Measurements from ENCODE around the gene DNAJB14.

DNAJB14 gene

DNA sequence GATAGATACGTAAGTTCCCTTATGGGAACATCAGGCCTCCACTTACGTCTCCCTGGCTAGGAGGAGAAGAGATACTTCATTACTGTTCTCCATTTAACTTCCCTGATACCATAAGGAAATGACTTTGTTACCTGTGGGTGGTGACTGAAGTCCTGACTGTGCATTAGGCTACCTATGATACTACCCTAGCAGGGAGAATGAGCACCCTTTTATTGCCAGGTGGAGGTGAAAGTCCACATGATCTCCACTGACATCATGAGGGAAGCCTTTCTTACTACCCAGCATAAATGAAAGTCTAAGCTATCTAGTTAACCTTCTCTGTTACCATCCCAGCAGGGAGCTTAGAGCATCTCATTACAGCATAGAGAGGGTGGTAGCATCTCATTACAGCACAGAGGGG lies 27.8 kb downstream of the DNAJB14 start:
- H3K36me3 ChIP-seq (ENCODE audit: insufficient read depth, low read length): peaks cover 29% of the 10 kb centered on the region
- no peaks in the 10 kb centered on the region for H3K4me1 ChIP-seq (ENCODE audit: insufficient read depth, low read length)

DNA sequence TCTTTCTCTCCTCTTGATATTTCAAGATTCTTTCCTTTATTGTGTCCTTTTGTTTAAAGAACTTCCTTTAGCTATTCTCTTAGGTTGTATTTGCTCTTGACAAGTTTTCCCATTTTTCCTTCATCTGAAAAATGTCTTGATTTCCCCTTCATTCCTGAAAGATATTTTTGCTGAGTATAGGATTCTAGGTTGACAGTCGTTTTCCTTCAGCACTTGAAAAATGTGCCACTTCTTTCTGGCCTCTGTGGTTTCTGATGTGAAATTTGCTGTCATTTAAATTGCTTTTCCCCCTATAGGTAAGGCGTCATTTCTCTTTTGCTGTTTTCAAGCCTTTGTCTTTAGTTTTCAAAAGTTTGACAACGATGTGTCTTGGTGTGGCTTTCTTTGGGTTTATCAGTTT lies 28.8 kb downstream of the DNAJB14 start:
- peaks cover 23% of the 10 kb centered on the region for H3K36me3 ChIP-seq (ENCODE audit: insufficient read depth, low read length)
- no peak overlapping the region for H3K4me3 ChIP-seq (ENCODE audit: low read length)
- no peak overlapping the region for H2AFZ ChIP-seq (ENCODE audit: low read depth, low read length)
- no peaks in the 10 kb centered on the region for H3K27me3 ChIP-seq (ENCODE audit: insufficient read depth, low read length)
- H3K9me3 ChIP-seq (ENCODE audit: low read length): peaks cover 7% of the 10 kb centered on the region
- no peaks in the 10 kb centered on the region for H3K4me1 ChIP-seq (ENCODE audit: insufficient read depth, low read length)

More for the DNA sequence above, 27.8 kb downstream of the DNAJB14 start:
- Histone ChIP-seq H3K9me3 (ENCODE audit: low read length) (peaks cover 7% of the 10 kb centered on the region), H3K27me3 (ENCODE audit: insufficient read depth, low read length) (no peaks in the 10 kb centered on the region), H2AFZ (ENCODE audit: low read depth, low read length) (no peak overlapping the region), H3K4me3 (ENCODE audit: low read length) (no peak overlapping the region)

DNA sequence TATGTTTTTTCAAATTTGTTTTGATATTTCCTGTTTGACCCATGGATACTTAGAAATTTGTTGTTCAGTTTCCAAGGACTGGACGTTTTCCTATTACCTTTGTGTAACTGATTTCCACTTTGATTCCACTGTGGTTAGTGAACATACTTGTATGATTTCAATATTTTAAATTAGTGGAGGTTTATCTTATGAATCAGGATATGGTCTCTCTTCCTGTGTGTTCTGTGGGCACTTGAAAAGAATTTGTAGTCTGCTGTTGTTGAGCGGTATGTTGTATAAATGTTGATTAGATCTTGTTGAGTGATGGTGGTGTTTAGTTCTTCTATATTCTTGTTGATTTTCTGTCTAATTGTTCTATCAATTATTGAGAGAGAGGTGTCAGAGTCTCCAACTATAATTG lies 31.0 kb downstream of the DNAJB14 start:
- H3K4me1 ChIP-seq (ENCODE audit: insufficient read depth, low read length): no peaks in the 10 kb centered on the region
- no peak overlapping the region for H2AFZ ChIP-seq (ENCODE audit: low read depth, low read length)
- H3K4me3 ChIP-seq (ENCODE audit: low read length): no peak overlapping the region
- H3K36me3 ChIP-seq (ENCODE audit: insufficient read depth, low read length): peaks cover 17% of the 10 kb centered on the region
- H3K9me3 ChIP-seq (ENCODE audit: low read length): peaks cover 7% of the 10 kb centered on the region
- H3K27me3 ChIP-seq (ENCODE audit: insufficient read depth, low read length): no peaks in the 10 kb centered on the region

DNA sequence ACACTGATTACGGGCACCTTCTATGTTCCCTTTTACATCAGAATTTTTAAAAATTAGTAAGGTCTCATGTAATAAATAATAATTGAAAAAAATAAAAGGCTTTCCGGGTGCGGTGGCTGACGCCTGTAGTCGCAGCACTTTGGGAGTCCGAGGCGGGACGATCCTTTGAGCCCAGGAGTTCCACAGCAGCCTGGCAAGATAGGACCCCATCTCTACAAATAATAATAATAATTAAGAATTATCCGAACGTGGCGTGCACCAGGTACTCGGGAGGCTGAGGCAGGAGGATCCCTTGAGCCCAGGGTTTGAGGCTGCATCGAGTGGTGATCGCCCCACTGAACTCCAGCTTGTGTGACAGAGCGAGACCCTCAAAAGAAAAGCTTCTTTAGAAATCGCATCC lies 51.4 kb downstream of the DNAJB14 start:
- Histone ChIP-seq H3K4me3 (ENCODE audit: low read length) (peak overlapping the region; percentile 86), H3K27me3 (ENCODE audit: insufficient read depth, low read length) (no peaks in the 10 kb centered on the region), H2AFZ (ENCODE audit: low read depth, low read length) (no peak overlapping the region), H3K9me3 (ENCODE audit: low read length) (no peaks in the 10 kb centered on the region), H3K36me3 (ENCODE audit: insufficient read depth, low read length) (peaks cover 5% of the 10 kb centered on the region), H3K4me1 (ENCODE audit: insufficient read depth, low read length) (peaks cover 11% of the 10 kb centered on the region)

DNA sequence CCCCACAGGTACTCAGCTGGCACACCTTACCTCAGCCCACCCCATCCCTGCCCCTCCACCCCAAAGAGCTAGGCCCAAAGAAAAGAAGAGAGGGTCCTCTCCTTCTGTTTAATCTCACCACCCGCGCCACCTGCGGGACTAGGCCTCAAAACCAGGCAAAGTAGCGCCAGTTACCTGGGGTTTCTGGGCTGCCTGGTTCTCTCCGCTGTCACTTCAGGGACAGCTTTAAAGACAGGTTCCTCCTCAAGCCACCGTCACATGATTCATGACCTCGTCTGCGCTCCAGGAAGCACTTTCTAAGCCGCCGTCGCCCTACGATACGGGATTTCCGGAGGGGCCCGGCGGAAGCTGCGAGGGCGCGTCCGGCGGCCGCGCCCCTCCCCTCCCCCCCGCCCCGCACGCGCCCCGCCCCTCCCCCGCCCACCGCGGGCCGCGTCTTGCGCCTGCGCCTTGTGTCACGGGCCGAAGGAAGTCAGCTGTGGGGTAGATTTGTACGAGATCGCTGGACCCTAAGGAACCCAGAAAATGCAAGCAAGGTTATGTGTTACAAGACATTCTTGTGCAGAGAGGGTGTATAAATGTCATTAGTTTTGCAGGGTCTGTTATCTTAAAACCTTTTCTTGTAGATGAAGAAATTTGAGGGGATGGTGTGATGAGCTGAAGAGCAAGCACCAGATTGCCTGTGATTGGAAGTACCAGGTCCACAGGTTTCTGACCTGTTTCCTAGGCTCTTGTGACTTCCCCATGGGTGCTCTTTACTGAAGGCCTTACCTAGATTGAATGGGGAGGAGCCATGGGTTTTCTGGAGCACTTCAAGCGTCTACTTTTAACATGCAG lies 52.0 kb downstream of the DNAJB14 start, which contains the start of gene LAMTOR3:
TSS of gene LAMTOR3 (minus strand) at position 267 of the 837 bp plus-strand sequence. CDS start 464 bp downstream, outside the sequence.
- H2AFZ ChIP-seq (ENCODE audit: low read depth, low read length): peak within 1 kb of the TSS; percentile 48
- no peaks in the 10 kb centered on the region for H3K27me3 ChIP-seq (ENCODE audit: insufficient read depth, low read length)
- H3K4me3 ChIP-seq (ENCODE audit: low read length): peak within 1 kb of the TSS; percentile 86
- H3K36me3 ChIP-seq (ENCODE audit: insufficient read depth, low read length): peaks cover 2% of the 10 kb centered on the region
- H3K4me1 ChIP-seq (ENCODE audit: insufficient read depth, low read length): peaks cover 11% of the 10 kb centered on the region
- no peaks in the 10 kb centered on the region for H3K9me3 ChIP-seq (ENCODE audit: low read length)

DNA sequence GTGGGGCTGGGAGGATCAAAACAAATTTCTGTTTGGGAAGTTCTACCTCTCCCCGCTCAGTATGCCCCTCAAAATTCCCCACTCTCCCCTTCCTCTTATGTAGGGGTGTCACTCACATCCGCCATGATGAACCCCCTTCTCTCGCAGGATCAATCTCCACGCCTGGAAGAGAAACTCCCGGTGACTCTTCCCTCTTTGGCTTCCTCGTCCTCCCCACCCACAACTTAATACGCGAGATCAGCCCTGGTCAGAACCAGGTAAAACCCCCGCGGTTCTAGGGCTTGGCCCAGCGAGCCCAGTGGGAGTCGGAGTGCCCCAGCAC lies 52.6 kb downstream of the DNAJB14 start:
- Histone ChIP-seq H3K4me3 (ENCODE audit: low read length) (peak overlapping the region; percentile 86), H3K36me3 (ENCODE audit: insufficient read depth, low read length) (peaks cover 5% of the 10 kb centered on the region), H3K9me3 (ENCODE audit: low read length) (no peaks in the 10 kb centered on the region), H3K4me1 (ENCODE audit: insufficient read depth, low read length) (peaks cover 11% of the 10 kb centered on the region), H2AFZ (ENCODE audit: low read depth, low read length) (peak overlapping the region; percentile 48), H3K27me3 (ENCODE audit: insufficient read depth, low read length) (no peaks in the 10 kb centered on the region)

DNA sequence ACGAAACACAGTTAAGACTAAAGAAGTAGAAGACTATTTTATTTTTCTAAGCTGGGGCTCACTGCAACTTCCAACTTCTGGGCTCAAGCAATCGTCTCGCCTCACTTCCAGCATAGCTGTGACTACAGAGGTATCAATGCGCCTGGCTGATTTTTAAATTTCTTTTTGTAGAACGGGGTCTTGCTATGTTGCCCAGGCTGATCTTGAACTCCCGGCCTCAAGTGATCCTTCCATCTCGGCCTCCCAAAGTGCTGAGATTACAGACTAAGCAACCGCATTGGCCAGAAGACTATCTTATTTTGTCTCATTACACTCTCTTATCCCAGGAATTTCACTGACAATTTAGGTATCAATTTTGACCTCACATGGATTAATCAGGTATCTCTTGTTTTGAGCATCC lies 53.4 kb downstream of the DNAJB14 start:
- H3K9me3 ChIP-seq (ENCODE audit: low read length): no peaks in the 10 kb centered on the region
- H3K36me3 ChIP-seq (ENCODE audit: insufficient read depth, low read length): peaks cover 5% of the 10 kb centered on the region
- H3K27me3 ChIP-seq (ENCODE audit: insufficient read depth, low read length): no peaks in the 10 kb centered on the region
- peaks cover 11% of the 10 kb centered on the region for H3K4me1 ChIP-seq (ENCODE audit: insufficient read depth, low read length)
- peak overlapping the region; percentile 86 for H3K4me3 ChIP-seq (ENCODE audit: low read length)
- H2AFZ ChIP-seq (ENCODE audit: low read depth, low read length): no peak overlapping the region

DNA sequence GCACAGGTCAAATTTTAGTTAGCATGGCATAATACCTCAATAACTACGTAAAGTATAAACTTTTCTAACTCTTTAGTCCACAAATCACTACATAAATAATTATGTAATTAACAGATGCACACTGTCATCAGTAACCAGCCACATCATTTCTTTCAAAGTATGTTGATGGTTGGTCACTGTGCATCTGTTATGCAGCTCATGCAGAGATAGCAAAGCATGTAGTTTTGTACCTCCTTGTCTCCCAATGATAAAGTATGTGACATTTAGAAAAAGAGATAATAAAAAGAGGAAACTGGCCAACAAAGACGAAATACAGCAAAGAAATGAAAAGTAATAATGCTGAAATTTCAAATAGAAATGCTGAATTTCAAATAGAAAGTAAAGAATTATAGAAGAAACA lies 55.1 kb downstream of the DNAJB14 start:
- Histone ChIP-seq H3K27me3 (ENCODE audit: insufficient read depth, low read length) (no peaks in the 10 kb centered on the region), H3K9me3 (ENCODE audit: low read length) (no peaks in the 10 kb centered on the region), H3K36me3 (ENCODE audit: insufficient read depth, low read length) (peaks cover 8% of the 10 kb centered on the region), H3K4me3 (ENCODE audit: low read length) (no peak overlapping the region), H2AFZ (ENCODE audit: low read depth, low read length) (no peak overlapping the region), H3K4me1 (ENCODE audit: insufficient read depth, low read length) (peaks cover 11% of the 10 kb centered on the region)

DNA sequence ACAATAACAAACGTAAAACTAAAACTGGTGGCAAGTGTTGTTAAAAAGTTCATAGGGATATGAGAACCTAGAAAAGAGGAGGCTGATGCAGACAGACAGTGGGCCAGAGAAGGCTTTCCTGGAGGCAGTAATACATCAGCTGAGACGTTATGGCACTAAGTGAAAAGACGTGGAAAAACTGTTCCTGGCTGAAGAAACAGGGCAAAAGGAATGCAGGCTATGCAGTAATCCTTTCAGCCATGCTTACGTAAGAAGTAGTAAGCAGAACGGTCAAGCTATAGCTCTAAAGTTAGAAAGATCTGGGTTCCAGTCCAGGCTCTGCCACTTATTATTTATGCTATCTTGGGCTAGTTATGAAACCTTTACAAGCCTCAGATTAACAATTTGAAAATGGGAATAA lies 58.6 kb downstream of the DNAJB14 start:
- no peaks in the 10 kb centered on the region for H3K27me3 ChIP-seq (ENCODE audit: insufficient read depth, low read length)
- H2AFZ ChIP-seq (ENCODE audit: low read depth, low read length): no peak overlapping the region
- peaks cover under 1% of the 10 kb centered on the region for H3K4me1 ChIP-seq (ENCODE audit: insufficient read depth, low read length)
- no peak overlapping the region for H3K4me3 ChIP-seq (ENCODE audit: low read length)
- no peaks in the 10 kb centered on the region for H3K9me3 ChIP-seq (ENCODE audit: low read length)
- H3K36me3 ChIP-seq (ENCODE audit: insufficient read depth, low read length): peaks cover 20% of the 10 kb centered on the region

DNA sequence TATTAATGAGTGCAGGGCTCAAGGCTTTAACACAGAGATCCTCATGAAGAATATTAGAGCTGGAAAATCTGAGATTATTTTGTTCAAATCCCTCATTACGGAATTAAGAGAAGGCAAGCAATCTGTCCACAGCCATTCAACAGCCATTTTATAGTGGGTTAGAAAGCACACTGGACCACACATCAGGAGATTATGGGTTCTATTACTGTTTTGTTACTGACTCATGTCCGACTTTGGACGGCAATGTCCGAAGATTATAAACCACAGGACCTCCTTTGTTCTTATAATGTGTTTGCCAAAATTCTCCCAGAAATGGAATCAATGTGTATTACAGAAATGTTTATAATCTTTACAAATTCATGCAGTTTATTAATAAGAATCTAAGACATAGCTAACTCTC lies 60.3 kb downstream of the DNAJB14 start:
- H3K9me3 ChIP-seq (ENCODE audit: low read length): no peaks in the 10 kb centered on the region
- H2AFZ ChIP-seq (ENCODE audit: low read depth, low read length): no peak overlapping the region
- H3K4me3 ChIP-seq (ENCODE audit: low read length): no peak overlapping the region
- H3K36me3 ChIP-seq (ENCODE audit: insufficient read depth, low read length): peaks cover 31% of the 10 kb centered on the region
- H3K4me1 ChIP-seq (ENCODE audit: insufficient read depth, low read length): no peaks in the 10 kb centered on the region
- H3K27me3 ChIP-seq (ENCODE audit: insufficient read depth, low read length): no peaks in the 10 kb centered on the region

DNA sequence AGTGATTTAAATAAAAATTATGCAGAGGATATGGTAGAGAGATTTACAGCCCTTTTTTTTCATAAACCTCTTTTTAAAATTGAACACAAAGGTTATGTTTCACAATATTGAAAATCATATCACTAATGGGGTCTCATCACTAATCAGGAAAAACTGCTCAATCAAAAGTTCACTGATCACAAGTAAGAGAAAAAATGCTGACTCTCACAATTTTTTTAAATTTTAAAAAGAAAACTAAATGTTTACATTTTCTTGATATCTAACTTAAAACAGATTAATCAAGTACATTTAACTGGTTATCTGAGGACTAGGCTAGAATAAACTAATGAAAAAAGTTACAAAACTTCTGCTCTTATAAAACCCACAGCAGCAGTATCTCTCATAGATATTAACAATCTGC lies 60.7 kb downstream of the DNAJB14 start:
- Histone ChIP-seq H3K36me3 (ENCODE audit: insufficient read depth, low read length) (peaks cover 34% of the 10 kb centered on the region), H3K4me1 (ENCODE audit: insufficient read depth, low read length) (no peaks in the 10 kb centered on the region), H2AFZ (ENCODE audit: low read depth, low read length) (no peak overlapping the region), H3K4me3 (ENCODE audit: low read length) (no peak overlapping the region), H3K9me3 (ENCODE audit: low read length) (no peaks in the 10 kb centered on the region), H3K27me3 (ENCODE audit: insufficient read depth, low read length) (no peaks in the 10 kb centered on the region)

DNA sequence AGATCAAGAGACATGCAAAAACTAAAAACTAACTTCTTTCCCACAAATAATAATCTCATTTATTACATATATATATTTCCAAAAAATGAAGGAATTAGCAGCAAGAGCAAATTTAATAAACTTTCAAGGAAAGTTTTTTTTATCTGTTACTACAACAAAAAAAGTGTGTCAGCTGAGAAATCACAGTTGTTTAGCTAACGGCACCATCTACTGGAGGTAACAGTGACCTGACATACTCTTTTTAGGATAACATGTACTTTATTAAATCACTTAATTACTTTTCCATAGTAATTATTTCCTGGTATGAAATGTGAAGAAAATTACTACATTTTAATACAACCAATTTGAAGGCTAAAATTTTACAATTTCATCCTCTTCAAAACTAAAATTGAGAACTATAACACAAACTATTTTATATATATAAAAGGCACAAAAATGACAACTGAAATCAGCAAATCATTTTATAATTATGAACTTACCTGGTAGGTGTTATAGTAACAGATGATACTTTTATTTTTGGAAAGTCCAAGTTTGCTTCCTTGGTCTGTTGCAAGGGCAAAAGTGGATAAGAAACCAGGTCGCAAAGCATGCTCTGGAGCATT lies 61.3 kb downstream of the DNAJB14 start:
- no peaks in the 10 kb centered on the region for H3K27me3 ChIP-seq (ENCODE audit: insufficient read depth, low read length)
- H3K9me3 ChIP-seq (ENCODE audit: low read length): no peaks in the 10 kb centered on the region
- no peaks in the 10 kb centered on the region for H3K4me1 ChIP-seq (ENCODE audit: insufficient read depth, low read length)
- H3K36me3 ChIP-seq (ENCODE audit: insufficient read depth, low read length): peaks cover 39% of the 10 kb centered on the region
- no peak overlapping the region for H2AFZ ChIP-seq (ENCODE audit: low read depth, low read length)
- no peak overlapping the region for H3K4me3 ChIP-seq (ENCODE audit: low read length)

DNA sequence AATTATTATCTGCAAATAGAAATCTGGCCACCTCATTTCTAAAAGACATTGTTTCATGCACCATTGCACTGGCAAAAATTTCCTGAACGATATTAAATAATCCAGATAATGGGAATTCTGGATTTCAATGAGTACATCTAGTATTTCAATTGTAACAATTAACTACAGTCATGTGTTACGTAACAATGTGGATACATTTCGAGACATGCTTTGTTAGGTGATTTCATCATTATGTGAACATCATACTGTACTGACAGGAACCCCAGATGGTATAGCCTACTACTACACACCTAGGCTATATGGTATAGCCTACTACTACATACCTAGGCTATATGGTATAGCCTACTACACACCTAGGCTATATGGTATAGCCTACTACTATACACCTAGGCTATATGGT lies 67.0 kb downstream of the DNAJB14 start:
- Histone ChIP-seq H3K27me3 (ENCODE audit: insufficient read depth, low read length) (no peaks in the 10 kb centered on the region), H3K36me3 (ENCODE audit: insufficient read depth, low read length) (peaks cover 35% of the 10 kb centered on the region), H3K9me3 (ENCODE audit: low read length) (no peaks in the 10 kb centered on the region), H3K4me3 (ENCODE audit: low read length) (no peak overlapping the region), H2AFZ (ENCODE audit: low read depth, low read length) (no peak overlapping the region), H3K4me1 (ENCODE audit: insufficient read depth, low read length) (no peaks in the 10 kb centered on the region)
